IMR-90 (cell line): ENCODE measurements around the gene SH3RF3. TPM values are rescaled to one million over a fixed set of nuclear protein-coding genes. Genes with fewer than 3 reads are reported as not detected.

Experiments used
- ATAC-seq: fragments of 200-7000 bp; cut with Tn5 transposase; 2 replicates; pipeline ENCODE4 v1.9.1; 2020; ENCODE audit warnings: low read depth, mild to moderate bottlenecking, moderate library complexity
- BruUV-seq: library from RNA; stranded (reverse); fragments of 400-500 nt; replicated peaks from 2 replicates; lab custom pipeline; 2021; lab: Mats Ljungman, UMichigan
- CTCF ChIA-PET: fragments of 300-600 bp; formaldehyde crosslinking; extraction: SDS; loops from one replicate; lab custom pipeline; 2021; ENCODE audit warnings: antibody characterized with exemption; lab: Yijun Ruan, JAX
- POLR2A ChIA-PET: fragments of 300-600 bp; sonication (Branson Sonifier 250); formaldehyde crosslinking; loops from one replicate; lab custom pipeline; 2022; ENCODE audit warnings: antibody characterized with exemption; ENCODE audit not compliant: unreplicated experiment; lab: Charles Lee
- DNase-seq: peaks from one replicate; pipeline ENCODE4 v3.0.0; 2013
- H2AFZ ChIP-seq: replicated peaks from 2 replicates; pipeline ENCODE3; 2013; ENCODE audit warnings: low read length, mild to moderate bottlenecking; ENCODE audit not compliant: poor library complexity
- H2AK5ac ChIP-seq: 2 replicates; pipeline ENCODE4 v1.6.1; 2013; ENCODE audit warnings: low read depth, low read length, inconsistent platforms
- H2AK9ac ChIP-seq: replicated peaks from 2 replicates; pipeline ENCODE3; 2013; ENCODE audit warnings: mild to moderate bottlenecking, low read depth, low read length, moderate library complexity; ENCODE audit not compliant: poor library complexity
- H2BK120ac ChIP-seq: 2 replicates; pipeline ENCODE4 v1.6.1; 2013; ENCODE audit warnings: low read depth, low read length, inconsistent platforms
- H2BK15ac ChIP-seq: 3 replicates; pipeline ENCODE4 v1.6.1; 2013; ENCODE audit warnings: low read depth, low read length, inconsistent platforms
- H2BK20ac ChIP-seq: 2 replicates; pipeline ENCODE4 v1.6.1; 2013; ENCODE audit warnings: low read depth, mild to moderate bottlenecking, inconsistent platforms, low read length, moderate library complexity
- H2BK5ac ChIP-seq: 2 replicates; pipeline ENCODE4 v1.6.1; 2013; ENCODE audit warnings: mild to moderate bottlenecking, low read depth, low read length, inconsistent platforms; ENCODE audit not compliant: poor library complexity, severe bottlenecking
- H3K14ac ChIP-seq: replicated peaks from 2 replicates; pipeline ENCODE4 v1.6.1; 2013; ENCODE audit warnings: low read depth, low read length, inconsistent platforms
- H3K18ac ChIP-seq: 2 replicates; pipeline ENCODE4 v1.6.1; 2013; ENCODE audit warnings: low read depth, low read length, control low read depth
- H3K23ac ChIP-seq: 2 replicates; pipeline ENCODE4 v1.6.1; 2013; ENCODE audit warnings: low read depth, low read length, inconsistent platforms
- H3K27ac ChIP-seq: 2 replicates; pipeline ENCODE4 v1.5.1; 2013; ENCODE audit warnings: mild to moderate bottlenecking, control low read depth, low read length; ENCODE audit not compliant: insufficient read depth
- H3K27me3 ChIP-seq: 2 replicates; pipeline ENCODE4 v1.6.1; 2013; ENCODE audit warnings: low read length; ENCODE audit not compliant: control insufficient read depth, insufficient read depth
- H3K36me3 ChIP-seq: 2 replicates; pipeline ENCODE4 v1.6.1; 2013; ENCODE audit warnings: low read length, mixed read lengths; ENCODE audit not compliant: control insufficient read depth, insufficient read depth
- H3K4ac ChIP-seq: 2 replicates; pipeline ENCODE4 v1.6.1; 2013; ENCODE audit warnings: low read depth, low read length, inconsistent platforms
- H3K4me1 ChIP-seq: 2 replicates; pipeline ENCODE4 v1.6.1; 2013; ENCODE audit warnings: low read length, mixed read lengths; ENCODE audit not compliant: control insufficient read depth, insufficient read depth
- H3K4me2 ChIP-seq: 2 replicates; pipeline ENCODE4 v1.6.1; 2013; ENCODE audit warnings: low read depth, mild to moderate bottlenecking, control low read depth, low read length, moderate library complexity
- H3K4me3 ChIP-seq: 2 replicates; pipeline ENCODE4 v1.5.1; 2013; ENCODE audit warnings: low read depth, mild to moderate bottlenecking, control low read depth, low read length, moderate library complexity; ENCODE audit not compliant: insufficient read depth
- H3K56ac ChIP-seq: 2 replicates; pipeline ENCODE4 v1.6.1; 2013; ENCODE audit warnings: low read length, inconsistent platforms; ENCODE audit not compliant: insufficient read depth; ENCODE audit errors: extremely low read depth
- H3K79me1 ChIP-seq, 2 experiments: 2 replicates each; pipeline ENCODE4 v1.6.1; 2013; ENCODE audit warnings: low read length in 2 of 2, inconsistent platforms in 1 of 2, low read depth in 1 of 2
- H3K9ac ChIP-seq: 2 replicates; pipeline ENCODE4 v1.6.1; 2013; ENCODE audit warnings: low read depth, low read length, control low read depth
- H3K9me1 ChIP-seq: 2 replicates; pipeline ENCODE4 v1.6.1; 2013; ENCODE audit warnings: low read length, inconsistent platforms; ENCODE audit not compliant: insufficient read depth
- H3K9me3 ChIP-seq: 2 replicates; pipeline ENCODE4 v1.6.1; 2013; ENCODE audit warnings: low read length; ENCODE audit not compliant: control insufficient read depth, insufficient read depth
- H4K20me1 ChIP-seq: 2 replicates; pipeline ENCODE4 v1.6.1; 2013; ENCODE audit warnings: low read length, inconsistent platforms; ENCODE audit not compliant: insufficient read depth
- H4K5ac ChIP-seq: 2 replicates; pipeline ENCODE4 v1.6.1; 2013; ENCODE audit warnings: mild to moderate bottlenecking, low read depth, low read length, control low read depth
- H4K8ac ChIP-seq, 2 experiments: 2 replicates each; pipeline ENCODE4 v1.6.1; 2013; ENCODE audit warnings: low read depth in 2 of 2, low read length in 2 of 2, control low read depth in 1 of 2, inconsistent platforms in 1 of 2
- H4K91ac ChIP-seq: 2 replicates; pipeline ENCODE4 v1.6.1; 2013; ENCODE audit warnings: low read depth, low read length, inconsistent platforms; ENCODE audit not compliant: insufficient read depth
- FOS ChIP-seq: fragments of 150-350 bp; IDR thresholded peaks from 2 replicates; pipeline ENCODE4 v1.6.1; 2016; ENCODE audit warnings: low read depth, low read length
- MAFK ChIP-seq: IDR thresholded peaks from 2 replicates; pipeline ENCODE4 v1.6.1; 2012; ENCODE audit warnings: low read depth, low read length, improper control_type of control experiment
- MAZ ChIP-seq: IDR thresholded peaks from 2 replicates; pipeline ENCODE4 v1.6.1; 2012; ENCODE audit warnings: low read depth, mild to moderate bottlenecking, low read length, improper control_type of control experiment, moderate library complexity, borderline replicate concordance
- MXI1 ChIP-seq: IDR thresholded peaks from 2 replicates; pipeline ENCODE4 v1.6.1; 2012; ENCODE audit warnings: low read depth, mild to moderate bottlenecking, low read length, moderate library complexity, borderline replicate concordance
- NFE2L2 ChIP-seq: fragments of 150-350 bp; IDR thresholded peaks from 2 replicates; pipeline ENCODE4 v1.6.1; 2016; ENCODE audit warnings: low read depth, mild to moderate bottlenecking, low read length
- POLR2A ChIP-seq: IDR thresholded peaks from 2 replicates; pipeline ENCODE4 v1.6.1; 2012; ENCODE audit warnings: mild to moderate bottlenecking, low read depth, low read length
- RAD21 ChIP-seq: IDR thresholded peaks from 2 replicates; pipeline ENCODE4 v1.6.1; 2012; ENCODE audit warnings: low read length, improper control_type of control experiment
- RCOR1 ChIP-seq: IDR thresholded peaks from 2 replicates; pipeline ENCODE4 v1.6.1; 2012; ENCODE audit warnings: mild to moderate bottlenecking, low read length, improper control_type of control experiment; ENCODE audit not compliant: insufficient replicate concordance
- SMC3 ChIP-seq: fragments of 150-350 bp; IDR thresholded peaks from 2 replicates; pipeline ENCODE4 v1.6.1; 2016; ENCODE audit warnings: low read depth, mild to moderate bottlenecking, antibody characterized with exemption, low read length, moderate library complexity
- whole genome bisulfite sequencing, 2 experiments: methylation state at CpG; one replicate each; pipeline versions ENCODE4 v1.1.5 to v1.1.7; 2013; ENCODE audit warnings: missing lambda C conversion rate in 2 of 2; ENCODE audit not compliant: insufficient read length in 1 of 2; ENCODE audit errors: extremely low coverage in 2 of 2; 5-methylcytosine and 5-hydroxymethylcytosine counted together
- dilution Hi-C: fragments of 300-500 bp; cut with HindIII; formaldehyde crosslinking; loops from one replicate; pipeline ENCODE4 v1.14.3; 2018; ENCODE audit warnings: low sequenced_read_pairs; ENCODE audit not compliant: unreplicated experiment
- in situ Hi-C: fragments of 300-500 bp; cut with MboI; formaldehyde crosslinking; loops from 3 replicates; pipeline ENCODE4 v1.14.3; 2019; ENCODE audit warnings: low sequenced_read_pairs, inconsistent platforms, mixed read lengths
- intact Hi-C: fragments of 100-400 bp; cut with micrococcal nuclease; formaldehyde crosslinking; loops from 2 replicates; pipeline ENCODE4 v1.10.0; 2022
- polyA plus RNA-seq, 3 experiments: library from polyadenylated mRNA; depleted of rRNA; stranded (reverse); fragments of >200 nt; gene quantifications; 2 replicates each; pipeline ENCODE4 v1.2.3, GENCODE V29; 2012; ENCODE audit warnings: low replicate concordance in 1 of 3
- total RNA-seq: library from RNA; depleted of rRNA; stranded (reverse); fragments of >200 nt; gene quantifications from 2 replicates; pipeline ENCODE4 v1.2.3, GENCODE V29; 2012
- TF ChIP-seq, protein P1 (sequence below): fragments of 150-350 bp; IDR thresholded peaks from 2 replicates; pipeline ENCODE4 v1.6.1; 2017; ENCODE audit warnings: mild to moderate bottlenecking, antibody characterized with exemption, low read length, low read depth

SH3RF3 gene
- total and polyA plus RNA-seq, 2 of the 4 experiments (the other 2 are of a cell fraction): 3.4 to 5.3 TPM

GRCh38 chr2:109452318-109453305 lies 323.6 kb downstream of the SH3RF3 start:
- dilution Hi-C loops: no loop called here
- H3K23ac ChIP-seq: no peak overlapping the region
- H2AFZ ChIP-seq: no peak overlapping the region
- H3K27me3 ChIP-seq: no peaks in the 10 kb centered on the region
- H3K27ac ChIP-seq: no peak overlapping the region
- H2BK15ac ChIP-seq: no peak overlapping the region
- H4K20me1 ChIP-seq: peaks cover 19% of the 10 kb centered on the region; the same call in 1 of the 2 replicates
- no peak overlapping the region for H4K91ac ChIP-seq
- in situ Hi-C loops: no loop called here
- no peak overlapping the region for H3K4me3 ChIP-seq
- TF ChIP-seq MAFK (no peak), SMC3 (no peak), NFE2L2 (no peak), POLR2A (no peak), FOS (no peak), MAZ (no peak), RCOR1 (no peak), RAD21 (no peak), MXI1 (no peak)
- TF ChIP-seq, protein P1, sequence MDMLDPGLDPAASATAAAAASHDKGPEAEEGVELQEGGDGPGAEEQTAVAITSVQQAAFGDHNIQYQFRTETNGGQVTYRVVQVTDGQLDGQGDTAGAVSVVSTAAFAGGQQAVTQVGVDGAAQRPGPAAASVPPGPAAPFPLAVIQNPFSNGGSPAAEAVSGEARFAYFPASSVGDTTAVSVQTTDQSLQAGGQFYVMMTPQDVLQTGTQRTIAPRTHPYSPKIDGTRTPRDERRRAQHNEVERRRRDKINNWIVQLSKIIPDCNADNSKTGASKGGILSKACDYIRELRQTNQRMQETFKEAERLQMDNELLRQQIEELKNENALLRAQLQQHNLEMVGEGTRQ: no peak
- no peak overlapping the region for H3K9ac ChIP-seq
- H3K56ac ChIP-seq: no peak overlapping the region
- no peak overlapping the region for H2BK20ac ChIP-seq
- no peak overlapping the region for H4K5ac ChIP-seq
- no TSS peak for BruUV-seq
- H2BK5ac ChIP-seq: no peak overlapping the region
- H3K79me1 ChIP-seq: peaks cover 5 to 29% of the 10 kb centered on the region in 2 experiments; a peak in 3 of 4 replicates
- H3K36me3 ChIP-seq: peaks cover 54% of the 10 kb centered on the region
- H3K4me1 ChIP-seq: peaks cover 4% of the 10 kb centered on the region
- POLR2A ChIA-PET: no interaction called here
- CTCF ChIA-PET: no interaction called here
- no CpG with 5 or more reads among the region's 17 CpGs for WGBS, 2 experiments
- no peak overlapping the region for H3K14ac ChIP-seq
- peaks cover 4% of the 10 kb centered on the region for H3K9me1 ChIP-seq
- no peak overlapping the region for H2BK120ac ChIP-seq
- no peak overlapping the region for H2AK5ac ChIP-seq
- no peak overlapping the region for H3K4ac ChIP-seq
- intact Hi-C loops: no loop called here
- no peaks in the 10 kb centered on the region for H3K9me3 ChIP-seq
- no peak for DNase-seq
- no peak overlapping the region for H3K18ac ChIP-seq
- no peak overlapping the region for H3K4me2 ChIP-seq
- H2AK9ac ChIP-seq: no peak overlapping the region
- H4K8ac ChIP-seq: no peak overlapping the region
- no peak for ATAC-seq
